ENCODE measurements around the gene DOCK1. TPM values are rescaled to one million over a fixed set of nuclear protein-coding genes. Genes with fewer than 3 reads are reported as not detected.

Gene DOCK1
- total RNA-seq, 1 donor from 2014 or later: 52.7 TPM

GRCh38 chr10:127081851-127082345 lies 176.7 kb downstream of the DOCK1 start:
- Histone ChIP-seq H3K9ac (ENCODE audit: low read depth in 1 of 3, low read length in 3 of 3) (no peak overlapping the region), H3K4me3 (ENCODE audit: low read length in 3 of 3) (no peak overlapping the region), H3K27ac (ENCODE audit: low read depth, low read length) (no peak overlapping the region), H3K9me3 (ENCODE audit: control insufficient read depth in 3 of 3, low read length in 3 of 3) (no peaks in the 10 kb centered on the region), H3K36me3 (ENCODE audit: control insufficient read depth in 3 of 3, insufficient read depth in 3 of 3, low read length in 3 of 3) (peaks cover 0 to 4% (median 0%) of the 10 kb centered on the region in 3 donors), H3K27me3 (ENCODE audit: control insufficient read depth in 3 of 3, insufficient read depth in 3 of 3, low read length in 3 of 3) (no peaks in the 10 kb centered on the region), H3K4me1 (ENCODE audit: control insufficient read depth in 3 of 3, insufficient read depth in 3 of 3, low read length in 3 of 3) (no peaks in the 10 kb centered on the region)

- Histone ChIP-seq H3K9me3 (ENCODE audit: control insufficient read depth in 3 of 3, low read length in 3 of 3) (no peaks in the 10 kb centered on the region), H3K36me3 (ENCODE audit: control insufficient read depth in 3 of 3, insufficient read depth in 3 of 3, low read length in 3 of 3) (peaks cover 0 to under 1% (median 0%) of the 10 kb centered on the region in 3 donors), H3K9ac (ENCODE audit: low read depth in 1 of 3, low read length in 3 of 3) (no peak overlapping the region), H3K4me3 (ENCODE audit: low read length in 3 of 3) (no peak overlapping the region), H3K4me1 (ENCODE audit: control insufficient read depth in 3 of 3, insufficient read depth in 3 of 3, low read length in 3 of 3) (no peaks in the 10 kb centered on the region), H3K27ac (ENCODE audit: low read depth, low read length) (no peak overlapping the region), H3K27me3 (ENCODE audit: control insufficient read depth in 3 of 3, insufficient read depth in 3 of 3, low read length in 3 of 3) (no peaks in the 10 kb centered on the region)
Observed at GRCh38 chr10:127082651-127083050, 177.4 kb downstream of the DOCK1 start.

- H3K36me3 ChIP-seq (ENCODE audit: control insufficient read depth in 3 of 3, insufficient read depth in 3 of 3, low read length in 3 of 3): no peaks in the 10 kb centered on the region
- H3K9ac ChIP-seq (ENCODE audit: low read depth in 1 of 3, low read length in 3 of 3): no peak overlapping the region
- H3K27me3 ChIP-seq (ENCODE audit: control insufficient read depth in 3 of 3, insufficient read depth in 3 of 3, low read length in 3 of 3): no peaks in the 10 kb centered on the region
- no peaks in the 10 kb centered on the region for H3K4me1 ChIP-seq (ENCODE audit: control insufficient read depth in 3 of 3, insufficient read depth in 3 of 3, low read length in 3 of 3)
- no peak overlapping the region for H3K27ac ChIP-seq (ENCODE audit: low read depth, low read length)
- no peaks in the 10 kb centered on the region for H3K9me3 ChIP-seq (ENCODE audit: control insufficient read depth in 3 of 3, low read length in 3 of 3)
- no peak overlapping the region for H3K4me3 ChIP-seq (ENCODE audit: low read length in 3 of 3)
Observed at GRCh38 chr10:127085957-127086356, 180.7 kb downstream of the DOCK1 start.

- Histone ChIP-seq H3K36me3 (ENCODE audit: control insufficient read depth in 3 of 3, insufficient read depth in 3 of 3, low read length in 3 of 3) (peaks cover 0 to 3% (median 0%) of the 10 kb centered on the region in 3 donors), H3K9ac (ENCODE audit: low read depth in 1 of 3, low read length in 3 of 3) (no peak overlapping the region), H3K4me1 (ENCODE audit: control insufficient read depth in 3 of 3, insufficient read depth in 3 of 3, low read length in 3 of 3) (no peaks in the 10 kb centered on the region), H3K27ac (ENCODE audit: low read depth, low read length) (no peak overlapping the region), H3K27me3 (ENCODE audit: control insufficient read depth in 3 of 3, insufficient read depth in 3 of 3, low read length in 3 of 3) (no peaks in the 10 kb centered on the region), H3K4me3 (ENCODE audit: low read length in 3 of 3) (no peak overlapping the region), H3K9me3 (ENCODE audit: control insufficient read depth in 3 of 3, low read length in 3 of 3) (no peaks in the 10 kb centered on the region)
Observed at GRCh38 chr10:127088908-127089307, 183.7 kb downstream of the DOCK1 start.

GRCh38 chr10:127089446-127089845 lies 184.2 kb downstream of the DOCK1 start:
- H3K4me3 ChIP-seq (ENCODE audit: low read length in 3 of 3): no peak overlapping the region
- no peaks in the 10 kb centered on the region for H3K4me1 ChIP-seq (ENCODE audit: control insufficient read depth in 3 of 3, insufficient read depth in 3 of 3, low read length in 3 of 3)
- H3K9ac ChIP-seq (ENCODE audit: low read depth in 1 of 3, low read length in 3 of 3): no peak overlapping the region
- no peaks in the 10 kb centered on the region for H3K9me3 ChIP-seq (ENCODE audit: control insufficient read depth in 3 of 3, low read length in 3 of 3)
- no peaks in the 10 kb centered on the region for H3K27me3 ChIP-seq (ENCODE audit: control insufficient read depth in 3 of 3, insufficient read depth in 3 of 3, low read length in 3 of 3)
- H3K36me3 ChIP-seq (ENCODE audit: control insufficient read depth in 3 of 3, insufficient read depth in 3 of 3, low read length in 3 of 3): peaks cover 0 to 4% (median 2%) of the 10 kb centered on the region in 3 donors
- H3K27ac ChIP-seq (ENCODE audit: low read depth, low read length): no peak overlapping the region

GRCh38 chr10:127090138-127090537 lies 184.9 kb downstream of the DOCK1 start:
- Histone ChIP-seq H3K27ac (ENCODE audit: low read depth, low read length) (no peak overlapping the region), H3K9me3 (ENCODE audit: control insufficient read depth in 3 of 3, low read length in 3 of 3) (no peaks in the 10 kb centered on the region), H3K4me3 (ENCODE audit: low read length in 3 of 3) (no peak overlapping the region), H3K9ac (ENCODE audit: low read depth in 1 of 3, low read length in 3 of 3) (no peak overlapping the region), H3K36me3 (ENCODE audit: control insufficient read depth in 3 of 3, insufficient read depth in 3 of 3, low read length in 3 of 3) (peaks cover 0 to 5% (median 2%) of the 10 kb centered on the region in 3 donors), H3K4me1 (ENCODE audit: control insufficient read depth in 3 of 3, insufficient read depth in 3 of 3, low read length in 3 of 3) (no peaks in the 10 kb centered on the region), H3K27me3 (ENCODE audit: control insufficient read depth in 3 of 3, insufficient read depth in 3 of 3, low read length in 3 of 3) (no peaks in the 10 kb centered on the region)

- H3K27ac ChIP-seq (ENCODE audit: low read depth, low read length): no peak overlapping the region
- H3K9ac ChIP-seq (ENCODE audit: low read depth in 1 of 3, low read length in 3 of 3): no peak overlapping the region
- peaks cover 0 to 5% (median 2%) of the 10 kb centered on the region in 3 donors for H3K36me3 ChIP-seq (ENCODE audit: control insufficient read depth in 3 of 3, insufficient read depth in 3 of 3, low read length in 3 of 3)
- no peaks in the 10 kb centered on the region for H3K27me3 ChIP-seq (ENCODE audit: control insufficient read depth in 3 of 3, insufficient read depth in 3 of 3, low read length in 3 of 3)
- H3K4me3 ChIP-seq (ENCODE audit: low read length in 3 of 3): no peak overlapping the region
- no peaks in the 10 kb centered on the region for H3K9me3 ChIP-seq (ENCODE audit: control insufficient read depth in 3 of 3, low read length in 3 of 3)
- no peaks in the 10 kb centered on the region for H3K4me1 ChIP-seq (ENCODE audit: control insufficient read depth in 3 of 3, insufficient read depth in 3 of 3, low read length in 3 of 3)
Observed at GRCh38 chr10:127091354-127091753, 186.1 kb downstream of the DOCK1 start.

- Histone ChIP-seq H3K9me3 (ENCODE audit: control insufficient read depth in 3 of 3, low read length in 3 of 3) (no peaks in the 10 kb centered on the region), H3K27me3 (ENCODE audit: control insufficient read depth in 3 of 3, insufficient read depth in 3 of 3, low read length in 3 of 3) (no peaks in the 10 kb centered on the region), H3K36me3 (ENCODE audit: control insufficient read depth in 3 of 3, insufficient read depth in 3 of 3, low read length in 3 of 3) (peaks cover 0 to 5% (median 2%) of the 10 kb centered on the region in 3 donors), H3K9ac (ENCODE audit: low read depth in 1 of 3, low read length in 3 of 3) (no peak overlapping the region), H3K27ac (ENCODE audit: low read depth, low read length) (no peak overlapping the region), H3K4me1 (ENCODE audit: control insufficient read depth in 3 of 3, insufficient read depth in 3 of 3, low read length in 3 of 3) (no peaks in the 10 kb centered on the region), H3K4me3 (ENCODE audit: low read length in 3 of 3) (no peak overlapping the region)
Observed at GRCh38 chr10:127092916-127093315, 187.7 kb downstream of the DOCK1 start.

- H3K36me3 ChIP-seq (ENCODE audit: control insufficient read depth in 3 of 3, insufficient read depth in 3 of 3, low read length in 3 of 3): peaks cover 0 to 5% (median 2%) of the 10 kb centered on the region in 3 donors
- no peaks in the 10 kb centered on the region for H3K4me1 ChIP-seq (ENCODE audit: control insufficient read depth in 3 of 3, insufficient read depth in 3 of 3, low read length in 3 of 3)
- no peak overlapping the region for H3K9ac ChIP-seq (ENCODE audit: low read depth in 1 of 3, low read length in 3 of 3)
Observed at GRCh38 chr10:127094984-127095383, 189.8 kb downstream of the DOCK1 start.

GRCh38 chr10:127100983-127101615 lies 195.9 kb downstream of the DOCK1 start:
- no peaks in the 10 kb centered on the region for H3K36me3 ChIP-seq (ENCODE audit: control insufficient read depth in 3 of 3, insufficient read depth in 3 of 3, low read length in 3 of 3)
- H3K4me3 ChIP-seq (ENCODE audit: low read length in 3 of 3): no peak overlapping the region
- H3K9me3 ChIP-seq (ENCODE audit: control insufficient read depth in 3 of 3, low read length in 3 of 3): no peaks in the 10 kb centered on the region
- no peak overlapping the region for H3K9ac ChIP-seq (ENCODE audit: low read depth in 1 of 3, low read length in 3 of 3)
- no peaks in the 10 kb centered on the region for H3K27me3 ChIP-seq (ENCODE audit: control insufficient read depth in 3 of 3, insufficient read depth in 3 of 3, low read length in 3 of 3)
- H3K27ac ChIP-seq (ENCODE audit: low read depth, low read length): no peak overlapping the region
- no peaks in the 10 kb centered on the region for H3K4me1 ChIP-seq (ENCODE audit: control insufficient read depth in 3 of 3, insufficient read depth in 3 of 3, low read length in 3 of 3)

More at GRCh38 chr10:127094984-127095383, 189.8 kb downstream of the DOCK1 start:
- H3K9me3 ChIP-seq (ENCODE audit: control insufficient read depth in 3 of 3, low read length in 3 of 3): no peaks in the 10 kb centered on the region
- H3K27ac ChIP-seq (ENCODE audit: low read depth, low read length): no peak overlapping the region
- no peak overlapping the region for H3K4me3 ChIP-seq (ENCODE audit: low read length in 3 of 3)
- H3K27me3 ChIP-seq (ENCODE audit: control insufficient read depth in 3 of 3, insufficient read depth in 3 of 3, low read length in 3 of 3): no peaks in the 10 kb centered on the region
